ENCODE measurements around the gene KCNMA1. TPM values are rescaled to one million over a fixed set of nuclear protein-coding genes. Genes with fewer than 3 reads are reported as not detected.

The KCNMA1 gene
- total and polyA plus RNA-seq, 4 donors, result 36.2 to 95.0 (median 54.3) TPM

DNA sequence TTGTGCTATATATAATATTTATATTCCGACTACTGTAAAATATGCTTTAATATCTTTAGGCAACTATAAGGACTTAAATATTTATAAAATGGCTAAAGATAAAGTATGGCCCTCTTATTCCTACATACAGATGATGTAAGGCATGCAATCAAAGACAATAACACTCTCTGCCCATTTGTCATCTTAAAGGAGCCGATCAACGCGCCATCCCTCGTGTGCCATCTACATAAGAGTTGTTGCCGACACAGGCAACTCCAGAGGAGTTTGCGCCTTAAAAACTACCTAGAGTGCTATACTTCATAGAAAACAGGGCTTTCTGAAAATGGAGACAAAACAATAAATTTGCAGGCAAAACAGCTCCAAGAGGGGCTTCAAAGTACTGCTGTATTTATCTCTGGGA is 709.0 kb downstream of the KCNMA1 start:
- Histone ChIP-seq H3K36me3 (ENCODE audit: control insufficient read depth, insufficient read depth, low read length) (no peaks in the 10 kb centered on the region), H3K4me3 (ENCODE audit: low read depth, low read length) (no peak overlapping the region), H3K27ac (ENCODE audit: low read depth, low read length) (no peak overlapping the region), H3K9me3 (ENCODE audit: control insufficient read depth, insufficient read depth, low read length) (no peaks in the 10 kb centered on the region), H3K27me3 (ENCODE audit: control insufficient read depth, insufficient read depth, low read length) (no peaks in the 10 kb centered on the region), H3K4me1 (ENCODE audit: control insufficient read depth, insufficient read depth, low read length) (no peaks in the 10 kb centered on the region)
- peak in 1 of 6 donors; percentile 76 for DNase-seq (ENCODE audit: low read depth in 4 of 6, low spot score in 6 of 6)
- WGBS (ENCODE audit: insufficient coverage), result 91% methylated on average over 6 of the region's 7 CpGs

DNA sequence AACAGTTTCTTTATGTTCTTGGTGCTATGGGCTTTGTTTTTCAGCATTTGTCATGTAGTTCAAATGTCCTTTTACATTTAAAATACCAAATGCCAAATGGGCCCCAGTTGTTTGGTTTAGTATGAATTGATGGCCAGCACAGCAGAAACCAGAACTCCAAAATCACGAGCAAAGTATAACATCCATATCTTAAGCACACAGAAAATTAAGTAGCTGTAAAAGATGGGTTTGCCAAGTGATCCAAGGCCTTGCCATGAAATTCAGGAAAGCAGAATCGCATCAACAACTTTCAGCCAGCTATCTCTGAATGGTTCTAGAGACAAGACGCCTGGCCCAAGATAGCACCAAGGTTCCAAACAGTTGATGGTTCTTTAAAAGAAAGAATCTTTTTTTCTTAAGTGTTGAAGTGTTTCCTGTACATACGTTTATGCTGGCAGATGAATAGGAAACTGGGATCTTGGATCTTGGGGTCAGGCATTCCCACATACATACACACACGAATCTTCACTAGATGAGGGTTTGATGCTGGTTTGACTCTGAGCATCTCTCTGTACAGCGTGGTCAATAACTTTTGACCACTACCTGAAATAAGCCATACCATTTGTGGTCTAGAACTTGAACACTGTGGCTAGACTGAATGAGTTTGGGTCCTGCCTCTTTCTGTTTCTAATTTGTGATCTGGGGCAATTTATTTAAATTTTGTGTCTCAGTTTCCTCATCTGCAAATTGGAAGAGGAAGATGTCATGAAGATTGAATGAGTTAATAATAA is 711.8 kb downstream of the KCNMA1 start:
- no peaks in the 10 kb centered on the region for H3K36me3 ChIP-seq (ENCODE audit: control insufficient read depth, insufficient read depth, low read length)
- 100% methylated on average over 1 of the region's 6 CpGs for WGBS (ENCODE audit: insufficient coverage)
- no peak overlapping the region for H3K27ac ChIP-seq (ENCODE audit: low read depth, low read length)
- no peaks in the 10 kb centered on the region for H3K4me1 ChIP-seq (ENCODE audit: control insufficient read depth, insufficient read depth, low read length)
- H3K9me3 ChIP-seq (ENCODE audit: control insufficient read depth, insufficient read depth, low read length), result no peaks in the 10 kb centered on the region
- no peak for DNase-seq (ENCODE audit: low read depth in 4 of 6, low spot score in 6 of 6)
- no peaks in the 10 kb centered on the region for H3K27me3 ChIP-seq (ENCODE audit: control insufficient read depth, insufficient read depth, low read length)
- H3K4me3 ChIP-seq (ENCODE audit: low read depth, low read length), result no peak overlapping the region

DNA sequence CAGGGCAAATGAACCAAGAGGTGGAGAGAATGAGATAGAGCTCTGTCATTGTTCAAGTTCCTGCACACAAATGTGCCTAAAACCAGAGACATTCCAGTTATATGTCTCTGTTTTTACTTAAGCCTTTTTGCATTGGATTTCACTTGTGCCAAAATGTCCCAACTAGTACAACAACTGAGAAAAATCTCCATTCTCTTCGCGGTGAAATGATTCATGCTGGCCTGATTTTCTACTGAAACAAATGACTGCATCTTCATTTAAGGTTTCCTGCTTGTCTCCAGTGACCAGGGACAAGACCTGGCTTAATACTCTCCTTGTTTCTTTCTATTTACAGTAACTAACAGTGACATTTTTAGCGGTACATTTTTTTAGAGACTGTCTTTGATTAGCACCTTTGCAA is 714.9 kb downstream of the KCNMA1 start:
- H3K4me3 ChIP-seq (ENCODE audit: low read depth, low read length), result no peak overlapping the region
- no peaks in the 10 kb centered on the region for H3K27me3 ChIP-seq (ENCODE audit: control insufficient read depth, insufficient read depth, low read length)
- no peak for DNase-seq (ENCODE audit: low read depth in 4 of 6, low spot score in 6 of 6)
- H3K9me3 ChIP-seq (ENCODE audit: control insufficient read depth, insufficient read depth, low read length), result no peaks in the 10 kb centered on the region
- 74% methylated on average over 3 of the region's 3 CpGs for WGBS (ENCODE audit: insufficient coverage)
- no peaks in the 10 kb centered on the region for H3K36me3 ChIP-seq (ENCODE audit: control insufficient read depth, insufficient read depth, low read length)
- H3K4me1 ChIP-seq (ENCODE audit: control insufficient read depth, insufficient read depth, low read length), result no peaks in the 10 kb centered on the region
- no peak overlapping the region for H3K27ac ChIP-seq (ENCODE audit: low read depth, low read length)

DNA sequence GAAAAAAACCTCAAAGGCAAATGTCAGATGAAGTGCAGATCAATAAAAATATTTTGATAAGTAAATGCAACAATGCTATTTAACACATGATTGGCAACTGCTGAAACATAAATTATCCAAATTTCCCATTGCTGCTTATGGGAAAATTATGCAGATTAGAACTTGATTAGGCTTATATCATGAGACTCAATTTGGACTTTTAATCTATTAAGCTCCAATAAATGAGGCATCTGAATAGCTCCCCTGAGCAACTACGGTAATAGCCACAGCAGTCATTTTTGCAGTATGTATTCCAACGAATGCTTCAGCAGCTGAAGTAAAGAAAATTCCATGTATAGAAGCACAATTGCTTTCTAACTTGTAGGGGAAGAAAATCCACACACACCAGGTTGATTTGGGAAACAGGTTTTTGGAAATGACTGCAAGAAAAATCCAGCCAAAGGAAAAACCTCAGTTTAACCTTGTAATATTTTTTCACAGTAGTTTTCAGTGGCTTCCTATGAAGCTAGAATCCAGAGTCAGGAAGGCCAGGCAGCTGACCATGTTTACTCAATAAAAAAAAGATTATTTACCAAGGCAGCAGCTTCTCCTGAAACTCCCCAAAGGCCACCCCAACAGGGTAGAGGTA is 716.1 kb downstream of the KCNMA1 start:
- Histone ChIP-seq H3K27me3 (ENCODE audit: control insufficient read depth, insufficient read depth, low read length) (no peaks in the 10 kb centered on the region), H3K4me1 (ENCODE audit: control insufficient read depth, insufficient read depth, low read length) (no peaks in the 10 kb centered on the region), H3K4me3 (ENCODE audit: low read depth, low read length) (no peak overlapping the region), H3K27ac (ENCODE audit: low read depth, low read length) (no peak overlapping the region), H3K36me3 (ENCODE audit: control insufficient read depth, insufficient read depth, low read length) (no peaks in the 10 kb centered on the region), H3K9me3 (ENCODE audit: control insufficient read depth, insufficient read depth, low read length) (no peaks in the 10 kb centered on the region)
- WGBS (ENCODE audit: insufficient coverage), result no CpG with 5 or more reads among the region's 2 CpGs
- peak in 1 of 6 donors; percentile 92 for DNase-seq (ENCODE audit: low read depth in 4 of 6, low spot score in 6 of 6)

DNA sequence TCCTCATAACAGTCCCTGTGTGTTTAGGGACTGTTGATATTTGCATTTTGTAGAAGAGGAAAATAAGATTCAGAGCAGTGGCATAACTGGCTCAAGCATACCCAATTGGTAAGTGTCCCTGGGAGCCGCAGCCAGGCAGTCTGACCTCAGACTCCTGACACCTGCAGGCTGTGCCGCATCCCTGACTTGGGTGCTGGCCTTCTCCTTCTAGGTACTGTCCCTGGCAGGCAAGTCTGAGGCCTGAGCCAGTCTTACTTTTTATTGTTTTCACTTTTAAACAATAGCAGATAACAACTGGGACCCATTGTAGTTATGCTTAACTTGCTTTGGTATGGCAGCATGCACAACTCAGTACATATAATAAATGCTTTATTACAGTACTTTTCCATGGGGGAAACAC is 717.0 kb downstream of the KCNMA1 start:
- DNase-seq (ENCODE audit: low read depth in 4 of 6, low spot score in 6 of 6), result no peak
- WGBS (ENCODE audit: insufficient coverage), result 78% methylated on average over 2 of the region's 2 CpGs
- Histone ChIP-seq H3K27ac (ENCODE audit: low read depth, low read length) (no peak overlapping the region), H3K36me3 (ENCODE audit: control insufficient read depth, insufficient read depth, low read length) (no peaks in the 10 kb centered on the region), H3K4me3 (ENCODE audit: low read depth, low read length) (no peak overlapping the region), H3K9me3 (ENCODE audit: control insufficient read depth, insufficient read depth, low read length) (no peaks in the 10 kb centered on the region), H3K27me3 (ENCODE audit: control insufficient read depth, insufficient read depth, low read length) (no peaks in the 10 kb centered on the region), H3K4me1 (ENCODE audit: control insufficient read depth, insufficient read depth, low read length) (no peaks in the 10 kb centered on the region)

DNA sequence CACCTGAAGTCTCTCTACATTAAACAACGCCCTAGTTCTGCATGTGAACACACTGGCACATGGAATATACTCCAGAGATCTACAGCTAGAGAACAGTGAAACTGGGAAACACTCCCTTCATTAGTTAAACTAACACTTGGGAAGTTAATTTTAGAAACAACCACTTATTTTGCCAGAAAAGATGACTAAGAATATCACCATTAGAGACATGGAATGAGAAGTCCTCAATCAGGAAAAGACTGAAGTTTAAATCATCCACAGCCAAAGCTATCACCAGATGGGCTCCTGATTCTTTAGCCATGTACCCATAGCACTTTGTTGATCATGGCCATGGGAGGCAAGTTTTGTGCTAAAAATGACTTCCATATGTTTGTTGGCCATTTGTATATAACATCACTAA is 719.5 kb downstream of the KCNMA1 start:
- no peak for DNase-seq (ENCODE audit: low read depth in 4 of 6, low spot score in 6 of 6)
- no peak overlapping the region for H3K27ac ChIP-seq (ENCODE audit: low read depth, low read length)
- H3K9me3 ChIP-seq (ENCODE audit: control insufficient read depth, insufficient read depth, low read length), result no peaks in the 10 kb centered on the region
- H3K36me3 ChIP-seq (ENCODE audit: control insufficient read depth, insufficient read depth, low read length), result no peaks in the 10 kb centered on the region
- H3K27me3 ChIP-seq (ENCODE audit: control insufficient read depth, insufficient read depth, low read length), result no peaks in the 10 kb centered on the region
- H3K4me3 ChIP-seq (ENCODE audit: low read depth, low read length), result no peak overlapping the region
- 100% methylated on average over 1 of the region's 1 CpG for WGBS (ENCODE audit: insufficient coverage)
- H3K4me1 ChIP-seq (ENCODE audit: control insufficient read depth, insufficient read depth, low read length), result no peaks in the 10 kb centered on the region

DNA sequence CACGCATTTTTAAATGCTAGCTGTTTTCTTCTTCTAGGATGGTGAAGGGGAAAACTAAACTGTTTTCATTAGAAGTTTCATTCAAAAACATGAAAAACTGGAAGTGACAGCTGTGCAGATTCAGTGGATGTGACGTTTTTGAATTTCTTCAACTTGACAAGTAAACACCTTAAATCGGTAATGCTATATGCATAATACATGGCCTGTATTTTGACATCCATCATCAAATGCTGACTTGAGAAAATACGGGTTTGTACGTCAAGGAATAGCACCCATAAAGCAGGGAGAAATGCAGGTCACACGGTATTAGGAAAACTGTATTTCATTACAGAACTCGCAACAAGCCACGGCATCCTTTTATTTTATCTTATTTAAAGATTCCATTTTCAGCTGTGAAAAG is 720.5 kb downstream of the KCNMA1 start:
- H3K36me3 ChIP-seq (ENCODE audit: control insufficient read depth, insufficient read depth, low read length), result no peaks in the 10 kb centered on the region
- WGBS (ENCODE audit: insufficient coverage), result 97% methylated on average over 6 of the region's 8 CpGs
- no peaks in the 10 kb centered on the region for H3K9me3 ChIP-seq (ENCODE audit: control insufficient read depth, insufficient read depth, low read length)
- no peaks in the 10 kb centered on the region for H3K27me3 ChIP-seq (ENCODE audit: control insufficient read depth, insufficient read depth, low read length)
- H3K4me3 ChIP-seq (ENCODE audit: low read depth, low read length), result no peak overlapping the region
- no peak overlapping the region for H3K27ac ChIP-seq (ENCODE audit: low read depth, low read length)
- no peaks in the 10 kb centered on the region for H3K4me1 ChIP-seq (ENCODE audit: control insufficient read depth, insufficient read depth, low read length)
- no peak for DNase-seq (ENCODE audit: low read depth in 4 of 6, low spot score in 6 of 6)

DNA sequence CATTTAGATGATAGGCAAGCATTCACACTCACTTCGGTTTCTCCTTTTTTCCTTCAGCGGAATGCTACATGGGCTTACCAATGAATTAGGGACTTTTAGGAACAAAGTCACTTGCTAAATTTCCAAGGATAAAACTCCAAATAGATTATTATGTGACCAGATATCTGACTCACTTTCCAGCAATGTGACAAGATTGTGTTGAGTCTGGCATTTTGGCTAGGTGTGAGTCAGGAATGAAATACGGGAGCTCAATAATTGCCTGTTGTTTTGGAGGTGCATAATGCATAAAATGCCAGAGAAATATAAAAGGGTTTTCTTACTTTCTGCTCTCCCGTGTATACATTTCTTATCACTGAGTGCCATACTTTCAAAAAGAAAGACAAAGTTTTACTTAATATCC is 721.1 kb downstream of the KCNMA1 start:
- Histone ChIP-seq H3K27ac (ENCODE audit: low read depth, low read length) (no peak overlapping the region), H3K4me1 (ENCODE audit: control insufficient read depth, insufficient read depth, low read length) (no peaks in the 10 kb centered on the region), H3K27me3 (ENCODE audit: control insufficient read depth, insufficient read depth, low read length) (no peaks in the 10 kb centered on the region), H3K36me3 (ENCODE audit: control insufficient read depth, insufficient read depth, low read length) (no peaks in the 10 kb centered on the region), H3K4me3 (ENCODE audit: low read depth, low read length) (no peak overlapping the region), H3K9me3 (ENCODE audit: control insufficient read depth, insufficient read depth, low read length) (no peaks in the 10 kb centered on the region)
- DNase-seq (ENCODE audit: low read depth in 4 of 6, low spot score in 6 of 6), result no peak
- WGBS (ENCODE audit: insufficient coverage), result 80% methylated on average over 1 of the region's 4 CpGs

DNA sequence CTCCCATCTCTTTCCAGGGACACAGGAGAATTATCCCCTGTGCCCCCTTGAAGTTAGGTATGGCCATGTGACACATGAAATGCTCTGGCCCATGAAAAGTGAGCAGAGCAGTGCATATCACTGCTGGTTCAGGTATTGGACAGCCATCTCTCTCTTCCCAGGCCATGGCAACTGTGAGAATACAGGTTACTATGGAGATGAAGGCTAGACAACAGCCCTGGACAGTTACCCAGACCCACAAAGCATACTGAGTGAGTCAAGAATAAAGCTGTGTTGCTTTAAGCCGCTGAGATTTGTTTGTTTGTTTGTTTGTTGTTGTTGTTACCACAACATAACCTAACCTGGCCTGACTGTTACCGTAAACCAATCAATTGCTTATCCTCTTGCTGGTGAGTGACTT is 722.3 kb downstream of the KCNMA1 start:
- H3K36me3 ChIP-seq (ENCODE audit: control insufficient read depth, insufficient read depth, low read length), result no peaks in the 10 kb centered on the region
- no CpG with 5 or more reads among the region's 2 CpGs for WGBS (ENCODE audit: insufficient coverage)
- H3K9me3 ChIP-seq (ENCODE audit: control insufficient read depth, insufficient read depth, low read length), result no peaks in the 10 kb centered on the region
- H3K4me1 ChIP-seq (ENCODE audit: control insufficient read depth, insufficient read depth, low read length), result peaks cover 2% of the 10 kb centered on the region
- H3K4me3 ChIP-seq (ENCODE audit: low read depth, low read length), result no peak overlapping the region
- no peaks in the 10 kb centered on the region for H3K27me3 ChIP-seq (ENCODE audit: control insufficient read depth, insufficient read depth, low read length)
- H3K27ac ChIP-seq (ENCODE audit: low read depth, low read length), result no peak overlapping the region
- peak in 2 of 6 donors; percentile 56 to 68 for DNase-seq (ENCODE audit: low read depth in 4 of 6, low spot score in 6 of 6)

DNA sequence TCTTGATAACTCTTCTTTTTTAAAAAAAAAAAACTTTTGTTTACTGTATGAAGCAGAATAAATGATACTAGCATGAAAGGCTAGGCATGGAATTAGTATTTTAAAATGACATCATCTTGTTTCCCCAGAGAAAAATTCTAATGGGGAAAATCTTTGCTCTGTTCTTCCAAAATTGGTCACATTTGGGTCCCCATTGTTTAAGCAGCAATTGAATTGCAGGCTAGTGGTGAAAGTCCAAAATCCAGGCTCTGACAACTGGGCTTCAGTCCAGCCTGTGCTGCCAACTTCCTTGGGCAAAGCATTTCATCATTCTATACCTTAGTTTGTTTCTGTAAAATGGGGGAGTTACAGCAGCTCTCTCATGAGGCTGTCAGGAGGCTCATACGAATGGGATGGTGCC is 726.4 kb downstream of the KCNMA1 start:
- 40% methylated on average over 1 of the region's 1 CpG for WGBS (ENCODE audit: insufficient coverage)
- no peaks in the 10 kb centered on the region for H3K27me3 ChIP-seq (ENCODE audit: control insufficient read depth, insufficient read depth, low read length)
- H3K9me3 ChIP-seq (ENCODE audit: control insufficient read depth, insufficient read depth, low read length), result no peaks in the 10 kb centered on the region
- peaks cover 5% of the 10 kb centered on the region for H3K4me1 ChIP-seq (ENCODE audit: control insufficient read depth, insufficient read depth, low read length)
- H3K36me3 ChIP-seq (ENCODE audit: control insufficient read depth, insufficient read depth, low read length), result peaks cover 4% of the 10 kb centered on the region
- H3K4me3 ChIP-seq (ENCODE audit: low read depth, low read length), result no peak overlapping the region
- peak in 3 of 6 donors; percentile 36 to 69 (median 47) for DNase-seq (ENCODE audit: low read depth in 4 of 6, low spot score in 6 of 6)
- H3K27ac ChIP-seq (ENCODE audit: low read depth, low read length), result no peak overlapping the region

Measured in spinal cord (tissue), 10 donors.